HG03139 (cell line): Measurements from ENCODE around the gene ANKRD40.

ENCODE experiments used
- ATAC-seq: cut with Tn5 transposase; IDR thresholded peaks from one replicate; pipeline ENCODE4 v1.9.1; 2021; ENCODE audit not compliant: unreplicated experiment

Gene ANKRD40

GRCh38 chr17:50672071-50672470 is 35.6 kb downstream of the ANKRD40 start:
- no peak for ATAC-seq

- no peak for ATAC-seq
Observed at GRCh38 chr17:50668838-50669581, 38.7 kb downstream of the ANKRD40 start.

- no peak for ATAC-seq
Observed at GRCh38 chr17:50668025-50668837, 39.5 kb downstream of the ANKRD40 start.

DNA sequence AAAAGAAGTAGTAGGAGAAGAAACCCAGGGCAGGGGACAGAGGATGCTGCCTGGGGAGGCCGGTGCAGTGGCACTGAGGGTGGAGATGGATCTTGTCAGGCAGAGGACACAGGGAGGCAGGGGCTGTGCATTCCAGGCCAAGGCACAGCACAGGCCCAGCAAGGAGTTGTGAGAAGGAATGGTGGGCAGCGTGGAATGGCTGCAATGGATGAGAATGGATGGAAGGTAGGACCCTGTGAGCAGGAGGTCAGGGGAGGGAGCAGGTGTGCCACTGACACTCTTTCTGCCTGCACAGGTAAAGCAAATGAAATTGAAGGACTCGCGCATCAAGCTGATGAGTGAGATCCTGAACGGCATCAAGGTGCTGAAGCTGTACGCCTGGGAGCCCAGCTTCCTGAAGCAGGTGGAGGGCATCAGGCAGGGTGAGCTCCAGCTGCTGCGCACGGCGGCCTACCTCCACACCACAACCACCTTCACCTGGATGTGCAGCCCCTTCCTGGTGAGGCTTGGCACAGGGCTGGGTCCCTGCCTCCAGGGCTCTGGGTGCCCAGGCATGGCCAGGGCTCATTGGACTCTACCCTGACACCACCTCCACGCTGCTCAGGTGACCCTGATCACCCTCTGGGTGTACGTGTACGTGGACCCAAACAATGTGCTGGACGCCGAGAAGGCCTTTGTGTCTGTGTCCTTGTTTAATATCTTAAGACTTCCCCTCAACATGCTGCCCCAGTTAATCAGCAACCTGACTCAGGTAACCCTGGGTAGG is 40.3 kb downstream of the ANKRD40 start:
- no peak for ATAC-seq

DNA sequence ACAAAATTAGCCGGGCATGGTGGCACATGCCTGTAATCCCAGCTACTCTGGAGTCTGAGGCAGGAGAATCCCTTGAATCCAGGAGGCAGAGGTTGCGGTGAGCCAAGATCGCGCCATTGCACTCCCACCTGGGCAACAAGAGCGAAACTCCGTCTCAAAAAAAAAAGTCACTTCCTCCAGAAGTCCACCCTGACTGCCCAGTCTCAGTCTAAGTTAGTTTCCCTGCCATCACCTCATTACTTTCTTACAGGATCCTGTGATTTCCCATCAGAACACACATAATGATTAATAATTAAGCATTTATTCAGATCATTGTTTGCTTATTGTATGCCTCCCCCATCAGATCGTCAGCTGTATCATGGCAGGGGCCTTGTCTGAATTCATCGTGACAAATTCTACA is 41.4 kb downstream of the ANKRD40 start:
- ATAC-seq = no peak

DNA sequence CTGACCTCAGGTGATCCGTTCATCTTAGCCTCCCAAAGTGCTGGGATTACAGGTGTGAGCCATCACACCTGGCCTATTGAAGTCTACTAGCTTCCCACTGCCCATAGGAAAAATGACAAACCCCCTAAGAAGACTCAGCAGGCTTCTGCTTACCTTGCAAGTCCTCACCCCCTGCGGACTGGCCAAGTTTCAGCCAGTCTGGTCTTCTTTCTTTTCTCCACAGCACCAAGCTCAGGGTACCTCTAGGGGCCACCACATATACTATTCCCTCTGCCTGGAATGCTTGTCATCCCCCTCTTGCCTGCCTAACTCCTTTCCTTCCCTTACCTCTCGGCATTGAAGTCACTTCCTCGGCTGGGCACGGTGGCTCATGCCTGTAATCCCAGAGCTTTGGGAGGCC is 41.9 kb downstream of the ANKRD40 start:
- ATAC-seq = no peak

- ATAC-seq = no peak
Observed at GRCh38 chr17:50664788-50665458, 42.8 kb downstream of the ANKRD40 start.

- ATAC-seq = no peak
Observed at GRCh38 chr17:50663812-50664374, 43.8 kb downstream of the ANKRD40 start.

DNA sequence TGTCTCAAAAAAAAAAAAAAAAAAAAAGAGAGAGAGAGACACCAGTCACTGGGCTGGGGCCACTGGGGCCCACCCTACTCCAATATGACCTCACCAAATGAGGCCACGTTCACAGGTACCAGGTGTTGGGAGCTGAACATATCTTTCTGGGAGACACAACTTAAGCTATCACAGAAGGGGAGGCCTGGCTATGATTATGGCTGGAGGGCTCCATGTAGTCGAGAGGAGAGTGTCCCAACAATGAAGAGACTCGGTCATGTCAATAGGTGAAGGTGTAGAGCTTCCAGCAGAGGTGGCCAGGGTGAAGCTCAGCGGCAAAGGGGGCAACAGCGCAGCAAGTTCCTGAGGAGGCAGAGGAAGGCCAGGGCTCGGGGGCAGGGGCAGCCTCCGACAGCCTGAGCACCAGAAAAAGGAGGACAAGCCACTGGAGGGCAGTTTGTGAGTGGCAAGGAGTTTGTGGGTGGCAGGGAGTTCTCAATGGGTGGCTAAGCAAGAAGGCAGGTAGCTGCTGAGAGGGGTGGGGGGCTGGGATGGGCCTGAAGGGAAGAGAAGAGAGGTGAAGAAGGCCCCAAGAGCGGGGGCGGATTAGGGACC is 45.0 kb downstream of the ANKRD40 start:
- ATAC-seq = no peak

GRCh38 chr17:50661795-50662391 is 45.8 kb downstream of the ANKRD40 start:
- ATAC-seq = no peak

DNA sequence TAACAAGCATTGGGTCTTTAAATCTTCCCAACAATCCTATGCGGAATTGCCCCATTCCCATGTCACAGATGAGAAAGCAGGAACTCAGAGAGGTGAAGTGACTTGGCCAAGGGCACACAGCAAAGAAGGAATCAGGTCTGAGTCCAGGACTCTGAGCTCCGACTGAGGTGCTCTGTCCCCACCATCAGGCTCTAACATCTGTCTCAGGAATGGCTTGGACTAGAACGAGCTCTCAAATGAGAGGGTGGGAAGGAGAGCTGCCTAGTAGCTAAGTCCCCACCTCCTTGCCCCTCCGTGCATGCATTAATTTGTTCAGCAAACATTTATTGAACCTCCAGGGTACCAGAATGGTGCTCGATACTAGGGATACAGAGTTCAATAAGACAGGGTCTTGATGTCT is 46.4 kb downstream of the ANKRD40 start:
- no peak for ATAC-seq

DNA sequence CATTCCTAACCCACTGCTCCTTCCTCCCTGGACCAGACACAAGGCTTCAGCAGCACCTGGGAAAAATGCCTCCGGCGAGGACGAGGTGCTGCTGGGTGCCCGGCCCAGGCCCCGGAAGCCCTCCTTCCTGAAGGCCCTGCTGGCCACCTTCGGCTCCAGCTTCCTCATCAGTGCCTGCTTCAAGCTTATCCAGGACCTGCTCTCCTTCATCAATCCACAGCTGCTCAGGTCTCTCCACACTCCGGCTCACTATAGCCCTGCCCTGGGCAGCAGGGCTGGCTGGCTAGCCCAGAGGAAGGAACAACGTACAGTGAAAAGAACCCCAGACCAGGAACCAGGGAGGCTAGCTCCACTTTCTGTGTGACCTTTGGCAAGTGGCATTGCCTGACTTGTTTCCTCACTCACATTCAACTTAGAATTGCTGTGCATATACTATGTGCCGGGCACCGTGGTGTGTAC is 46.8 kb downstream of the ANKRD40 start:
- ATAC-seq = no peak

GRCh38 chr17:50660042-50660886 is 47.5 kb downstream of the ANKRD40 start:
- ATAC-seq = no peak

DNA sequence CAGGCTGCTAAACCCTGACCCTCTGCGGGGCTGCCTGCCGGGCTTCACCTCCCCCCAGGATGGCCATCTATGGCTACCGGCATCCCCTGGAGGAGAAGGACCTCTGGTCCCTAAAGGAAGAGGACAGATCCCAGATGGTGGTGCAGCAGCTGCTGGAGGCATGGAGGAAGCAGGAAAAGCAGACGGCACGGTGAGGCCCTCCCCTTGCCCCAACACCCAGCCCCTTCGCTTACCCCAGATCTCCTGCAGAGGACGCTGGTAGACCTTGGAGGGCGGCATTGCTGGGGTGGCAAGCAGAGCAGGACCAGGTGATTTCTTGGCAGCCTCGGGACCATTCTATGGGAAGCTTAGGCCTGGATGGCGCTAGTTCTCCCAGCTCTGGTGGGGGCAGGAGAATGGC is 48.5 kb downstream of the ANKRD40 start:
- no peak for ATAC-seq

GRCh38 chr17:50658616-50659015 is 49.1 kb downstream of the ANKRD40 start:
- ATAC-seq = no peak

DNA sequence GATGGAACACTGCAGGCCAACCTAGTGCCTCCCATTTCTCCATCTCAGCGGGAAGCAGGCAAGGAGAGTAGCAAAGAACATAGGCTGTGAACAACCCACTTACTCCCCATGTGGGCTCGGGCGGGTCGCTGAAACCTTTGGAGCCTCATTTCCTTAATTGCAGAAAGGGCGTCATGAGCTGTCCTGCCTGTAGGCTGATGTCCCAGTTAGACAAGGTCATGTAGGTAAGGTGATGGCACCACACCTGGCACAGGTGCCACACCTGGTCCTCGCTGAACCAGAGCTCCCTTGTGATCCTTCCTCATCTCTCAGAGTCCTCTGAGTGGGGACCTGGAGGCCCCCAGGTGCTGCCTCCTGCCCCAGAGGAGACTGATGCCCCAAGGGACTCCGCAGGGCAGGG is 50.1 kb downstream of the ANKRD40 start:
- ATAC-seq = no peak

DNA sequence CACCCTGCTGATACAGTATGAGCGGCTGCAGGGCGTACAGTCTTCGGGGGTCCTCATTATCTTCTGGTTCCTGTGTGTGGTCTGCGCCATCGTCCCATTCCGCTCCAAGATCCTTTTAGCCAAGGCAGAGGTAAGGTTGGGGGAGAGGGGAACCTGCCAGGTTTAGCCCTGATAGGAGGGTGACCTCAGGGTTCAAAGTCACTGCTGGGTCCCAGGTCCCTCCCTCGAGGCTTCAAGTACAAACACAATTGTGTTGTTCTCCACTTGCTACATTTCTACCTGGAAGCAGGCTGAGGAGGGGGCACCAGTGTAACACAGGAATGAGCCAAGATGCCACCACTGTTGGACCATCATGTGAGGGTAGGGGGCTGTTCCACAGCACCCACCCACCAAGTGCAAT is 50.7 kb downstream of the ANKRD40 start:
- ATAC-seq = no peak

DNA sequence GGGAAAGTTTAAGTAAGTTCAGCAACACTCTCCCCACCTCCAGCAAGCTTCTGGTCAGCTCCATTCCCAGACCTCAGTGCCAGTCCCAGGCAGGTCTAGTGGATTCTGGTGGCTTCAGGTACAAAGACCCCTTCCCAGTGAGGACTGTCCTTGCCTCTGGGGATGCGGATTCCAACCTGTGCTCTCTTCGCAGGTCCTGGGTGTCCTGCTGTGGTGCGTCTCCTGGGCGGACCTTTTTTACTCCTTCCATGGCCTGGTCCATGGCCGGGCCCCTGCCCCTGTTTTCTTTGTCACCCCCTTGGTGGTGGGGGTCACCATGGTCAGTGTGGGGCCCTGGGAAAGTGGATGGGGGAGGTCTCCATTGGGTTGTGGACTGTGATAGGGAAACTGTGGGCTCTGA is 51.2 kb downstream of the ANKRD40 start:
- no peak for ATAC-seq

GRCh38 chr17:50653738-50654137 is 54.0 kb downstream of the ANKRD40 start:
- no peak for ATAC-seq
